ENCODE results near the gene ZEB1.

ZEB1 gene

GRCh38 chr10:31317652-31318381 lies 1.2 kb upstream of the ZEB1 start:
- no peaks in the 10 kb centered on the region for H3K9me3 ChIP-seq (ENCODE audit: control insufficient read depth in 2 of 2, low read length in 2 of 2)
- peak overlapping the region; percentile 86 to 90 for H3K27ac ChIP-seq (ENCODE audit: low read depth in 2 of 2, low read length in 2 of 2)
- H3K4me1 ChIP-seq (ENCODE audit: control insufficient read depth in 2 of 2, insufficient read depth in 2 of 2, low read length in 2 of 2), result peaks cover 5 to 6% of the 10 kb centered on the region in 2 donors
- no peaks in the 10 kb centered on the region for H3K36me3 ChIP-seq (ENCODE audit: control insufficient read depth in 2 of 2, insufficient read depth in 2 of 2, low read length in 2 of 2)
- peak overlapping the region; percentile 80 to 90 for H3K9ac ChIP-seq (ENCODE audit: low read depth in 1 of 2, low read length in 2 of 2)
- peaks cover 0 to 6% of the 10 kb centered on the region in 2 donors for H3K27me3 ChIP-seq (ENCODE audit: control insufficient read depth in 2 of 2, insufficient read depth in 2 of 2, low read length in 2 of 2)
- peak overlapping the region; percentile 89 to 98 for H3K4me3 ChIP-seq (ENCODE audit: low read length in 2 of 2)

GRCh38 chr10:31318382-31318853 lies 598 bp upstream of the ZEB1 start:
- Histone ChIP-seq H3K27ac (ENCODE audit: low read depth in 2 of 2, low read length in 2 of 2) (peak overlapping the region; percentile 86 to 90), H3K36me3 (ENCODE audit: control insufficient read depth in 2 of 2, insufficient read depth in 2 of 2, low read length in 2 of 2) (no peaks in the 10 kb centered on the region), H3K4me3 (ENCODE audit: low read length in 2 of 2) (peak overlapping the region; percentile 89 to 98), H3K27me3 (ENCODE audit: control insufficient read depth in 2 of 2, insufficient read depth in 2 of 2, low read length in 2 of 2) (peaks cover 0 to 6% of the 10 kb centered on the region in 2 donors), H3K4me1 (ENCODE audit: control insufficient read depth in 2 of 2, insufficient read depth in 2 of 2, low read length in 2 of 2) (peaks cover 5 to 6% of the 10 kb centered on the region in 2 donors), H3K9me3 (ENCODE audit: control insufficient read depth in 2 of 2, low read length in 2 of 2) (no peaks in the 10 kb centered on the region), H3K9ac (ENCODE audit: low read depth in 1 of 2, low read length in 2 of 2) (peak overlapping the region; percentile 80 to 90)

GRCh38 chr10:31319602-31320549 lies 860 bp downstream of the ZEB1 start:
- peak overlapping the region; percentile 63 to 76 for H3K9ac ChIP-seq (ENCODE audit: low read depth in 1 of 2, low read length in 2 of 2)
- H3K27ac ChIP-seq (ENCODE audit: low read depth in 2 of 2, low read length in 2 of 2), result peak overlapping the region; percentile 84 to 88
- H3K4me1 ChIP-seq (ENCODE audit: control insufficient read depth in 2 of 2, insufficient read depth in 2 of 2, low read length in 2 of 2), result peaks cover 5 to 6% of the 10 kb centered on the region in 2 donors
- no peaks in the 10 kb centered on the region for H3K9me3 ChIP-seq (ENCODE audit: control insufficient read depth in 2 of 2, low read length in 2 of 2)
- H3K27me3 ChIP-seq (ENCODE audit: control insufficient read depth in 2 of 2, insufficient read depth in 2 of 2, low read length in 2 of 2), result peaks cover 0 to 6% of the 10 kb centered on the region in 2 donors
- H3K36me3 ChIP-seq (ENCODE audit: control insufficient read depth in 2 of 2, insufficient read depth in 2 of 2, low read length in 2 of 2), result no peaks in the 10 kb centered on the region
- H3K4me3 ChIP-seq (ENCODE audit: low read length in 2 of 2), result peak overlapping the region; percentile 89 to 98

- Histone ChIP-seq H3K4me3 (ENCODE audit: low read length in 2 of 2) (peak overlapping the region; percentile 53 to 86), H3K4me1 (ENCODE audit: control insufficient read depth in 2 of 2, insufficient read depth in 2 of 2, low read length in 2 of 2) (peaks cover 5 to 6% of the 10 kb centered on the region in 2 donors), H3K9ac (ENCODE audit: low read depth in 1 of 2, low read length in 2 of 2) (peak overlapping the region; percentile 63 to 73), H3K27ac (ENCODE audit: low read depth in 2 of 2, low read length in 2 of 2) (peak overlapping the region; percentile 43 to 79), H3K27me3 (ENCODE audit: control insufficient read depth in 2 of 2, insufficient read depth in 2 of 2, low read length in 2 of 2) (peaks cover 0 to 6% of the 10 kb centered on the region in 2 donors), H3K9me3 (ENCODE audit: control insufficient read depth in 2 of 2, low read length in 2 of 2) (no peaks in the 10 kb centered on the region), H3K36me3 (ENCODE audit: control insufficient read depth in 2 of 2, insufficient read depth in 2 of 2, low read length in 2 of 2) (no peaks in the 10 kb centered on the region)
These were observed 1.7 kb downstream of the ZEB1 start for GRCh38 chr10:31320550-31321211.

GRCh38 chr10:31321396-31321941 lies 2.5 kb downstream of the ZEB1 start:
- Histone ChIP-seq H3K9ac (ENCODE audit: low read depth in 1 of 2, low read length in 2 of 2) (peak overlapping the region in 1 of 2 donors; percentile 3), H3K9me3 (ENCODE audit: control insufficient read depth in 2 of 2, low read length in 2 of 2) (no peaks in the 10 kb centered on the region), H3K27me3 (ENCODE audit: control insufficient read depth in 2 of 2, insufficient read depth in 2 of 2, low read length in 2 of 2) (peaks cover 0 to 6% of the 10 kb centered on the region in 2 donors), H3K27ac (ENCODE audit: low read depth in 2 of 2, low read length in 2 of 2) (peak overlapping the region; percentile 25 to 38), H3K4me1 (ENCODE audit: control insufficient read depth in 2 of 2, insufficient read depth in 2 of 2, low read length in 2 of 2) (peaks cover 5 to 6% of the 10 kb centered on the region in 2 donors), H3K36me3 (ENCODE audit: control insufficient read depth in 2 of 2, insufficient read depth in 2 of 2, low read length in 2 of 2) (no peaks in the 10 kb centered on the region), H3K4me3 (ENCODE audit: low read length in 2 of 2) (peak overlapping the region; percentile 53 to 86)

- H3K4me3 ChIP-seq (ENCODE audit: low read length in 2 of 2), result no peak overlapping the region
- peaks cover 5 to 6% of the 10 kb centered on the region in 2 donors for H3K4me1 ChIP-seq (ENCODE audit: control insufficient read depth in 2 of 2, insufficient read depth in 2 of 2, low read length in 2 of 2)
- H3K9ac ChIP-seq (ENCODE audit: low read depth in 1 of 2, low read length in 2 of 2), result no peak overlapping the region
- H3K36me3 ChIP-seq (ENCODE audit: control insufficient read depth in 2 of 2, insufficient read depth in 2 of 2, low read length in 2 of 2), result no peaks in the 10 kb centered on the region
- peaks cover 0 to 6% of the 10 kb centered on the region in 2 donors for H3K27me3 ChIP-seq (ENCODE audit: control insufficient read depth in 2 of 2, insufficient read depth in 2 of 2, low read length in 2 of 2)
- no peak overlapping the region for H3K27ac ChIP-seq (ENCODE audit: low read depth in 2 of 2, low read length in 2 of 2)
- no peaks in the 10 kb centered on the region for H3K9me3 ChIP-seq (ENCODE audit: control insufficient read depth in 2 of 2, low read length in 2 of 2)
These were observed 3.6 kb downstream of the ZEB1 start for GRCh38 chr10:31322647-31323046.

GRCh38 chr10:31340343-31340742 lies 21.3 kb downstream of the ZEB1 start:
- Histone ChIP-seq H3K27me3 (ENCODE audit: control insufficient read depth in 2 of 2, insufficient read depth in 2 of 2, low read length in 2 of 2) (no peaks in the 10 kb centered on the region), H3K27ac (ENCODE audit: low read depth in 2 of 2, low read length in 2 of 2) (no peak overlapping the region), H3K36me3 (ENCODE audit: control insufficient read depth in 2 of 2, insufficient read depth in 2 of 2, low read length in 2 of 2) (no peaks in the 10 kb centered on the region), H3K9ac (ENCODE audit: low read depth in 1 of 2, low read length in 2 of 2) (no peak overlapping the region), H3K4me3 (ENCODE audit: low read length in 2 of 2) (no peak overlapping the region), H3K4me1 (ENCODE audit: control insufficient read depth in 2 of 2, insufficient read depth in 2 of 2, low read length in 2 of 2) (no peaks in the 10 kb centered on the region), H3K9me3 (ENCODE audit: control insufficient read depth in 2 of 2, low read length in 2 of 2) (no peaks in the 10 kb centered on the region)

GRCh38 chr10:31341552-31341951 lies 22.5 kb downstream of the ZEB1 start:
- H3K4me1 ChIP-seq (ENCODE audit: control insufficient read depth in 2 of 2, insufficient read depth in 2 of 2, low read length in 2 of 2), result no peaks in the 10 kb centered on the region
- no peak overlapping the region for H3K4me3 ChIP-seq (ENCODE audit: low read length in 2 of 2)
- H3K9me3 ChIP-seq (ENCODE audit: control insufficient read depth in 2 of 2, low read length in 2 of 2), result no peaks in the 10 kb centered on the region
- H3K36me3 ChIP-seq (ENCODE audit: control insufficient read depth in 2 of 2, insufficient read depth in 2 of 2, low read length in 2 of 2), result no peaks in the 10 kb centered on the region
- no peak overlapping the region for H3K9ac ChIP-seq (ENCODE audit: low read depth in 1 of 2, low read length in 2 of 2)
- no peak overlapping the region for H3K27ac ChIP-seq (ENCODE audit: low read depth in 2 of 2, low read length in 2 of 2)
- no peaks in the 10 kb centered on the region for H3K27me3 ChIP-seq (ENCODE audit: control insufficient read depth in 2 of 2, insufficient read depth in 2 of 2, low read length in 2 of 2)

- no peak overlapping the region for H3K9ac ChIP-seq (ENCODE audit: low read depth in 1 of 2, low read length in 2 of 2)
- H3K4me1 ChIP-seq (ENCODE audit: control insufficient read depth in 2 of 2, insufficient read depth in 2 of 2, low read length in 2 of 2), result no peaks in the 10 kb centered on the region
- H3K36me3 ChIP-seq (ENCODE audit: control insufficient read depth in 2 of 2, insufficient read depth in 2 of 2, low read length in 2 of 2), result no peaks in the 10 kb centered on the region
- no peak overlapping the region for H3K4me3 ChIP-seq (ENCODE audit: low read length in 2 of 2)
- H3K27ac ChIP-seq (ENCODE audit: low read depth in 2 of 2, low read length in 2 of 2), result no peak overlapping the region
- no peaks in the 10 kb centered on the region for H3K9me3 ChIP-seq (ENCODE audit: control insufficient read depth in 2 of 2, low read length in 2 of 2)
- H3K27me3 ChIP-seq (ENCODE audit: control insufficient read depth in 2 of 2, insufficient read depth in 2 of 2, low read length in 2 of 2), result no peaks in the 10 kb centered on the region
These were observed 24.0 kb downstream of the ZEB1 start for GRCh38 chr10:31343009-31343408.

Measured in mucosa of rectum (tissue), 2 donors.